Hematopoietic multipotent progenitor cell treated with erythropoietin and hydrocortisone succinate and interleukin-3 and kit ligand, for 6 days (in vitro differentiated cells): ENCODE results near the gene NNAT.

Source experiments
- DNase-seq: peaks from one replicate; pipeline ENCODE4 v3.0.0-alpha.2; 2015

Gene NNAT

DNA sequence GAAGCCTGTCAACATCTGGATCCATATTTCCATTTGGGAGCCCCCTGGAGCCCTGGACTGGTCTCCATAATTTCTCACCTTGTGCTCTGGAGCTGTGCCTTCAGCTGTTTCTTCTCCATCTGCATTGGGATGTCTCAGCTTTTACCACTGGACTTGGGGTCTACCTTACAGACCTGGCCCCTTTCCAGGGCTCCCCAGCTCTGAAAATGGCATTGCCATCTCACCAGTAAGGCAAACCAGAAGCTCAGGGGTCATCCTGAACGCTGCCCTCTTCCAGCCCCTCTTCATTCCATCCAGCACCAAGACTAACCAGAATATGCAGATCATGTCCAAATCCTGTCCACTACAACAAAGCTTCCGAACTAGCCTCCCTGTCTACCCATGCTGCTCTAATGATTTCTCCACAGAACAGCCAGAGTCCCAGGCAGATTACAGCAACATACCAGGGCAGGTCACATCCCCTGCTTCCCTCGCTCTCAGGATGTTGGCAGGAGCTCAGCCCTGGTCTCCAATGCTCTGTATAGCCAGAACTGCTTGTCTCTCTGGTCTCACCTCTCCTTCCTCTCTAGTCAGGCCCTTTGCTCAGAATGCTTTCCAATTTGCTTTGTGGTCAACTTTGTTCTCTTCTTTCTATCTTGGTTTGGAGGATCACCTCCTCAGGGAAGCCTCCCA, 17.7 kb upstream of the NNAT start:
- no peak for DNase-seq

DNA sequence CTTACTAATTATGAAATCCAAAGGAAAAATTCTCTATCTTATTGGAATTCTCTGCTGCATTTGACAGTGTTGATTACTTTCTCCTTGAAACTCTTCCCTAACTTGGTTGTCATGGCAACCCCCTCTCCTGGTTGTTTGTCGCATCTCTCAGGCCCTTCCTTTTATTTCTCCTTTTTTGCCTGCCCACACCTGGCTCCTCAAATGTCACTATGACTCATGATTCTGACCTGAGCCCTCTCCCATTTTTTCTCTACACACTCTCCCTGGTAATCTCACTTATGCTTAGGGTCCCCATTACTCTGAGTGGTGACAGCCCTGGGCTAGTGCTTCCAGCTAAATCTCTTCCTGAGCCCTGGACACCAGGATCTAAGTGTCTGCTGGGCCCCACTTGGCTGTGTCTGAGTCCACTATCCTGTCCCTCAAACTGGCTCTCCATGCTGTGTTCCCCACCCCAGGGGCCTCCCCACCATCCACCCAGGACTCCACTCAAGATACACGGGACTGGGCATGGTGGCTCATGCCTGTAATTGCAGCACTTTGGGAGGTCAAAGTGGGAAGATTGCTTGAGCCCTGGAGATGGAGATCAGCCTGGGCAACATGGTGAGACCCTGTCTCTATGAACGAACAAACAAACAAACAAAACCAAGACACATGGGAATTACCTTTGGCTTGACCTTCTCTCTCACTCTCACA, 16.5 kb upstream of the NNAT start:
- no peak for DNase-seq

DNA sequence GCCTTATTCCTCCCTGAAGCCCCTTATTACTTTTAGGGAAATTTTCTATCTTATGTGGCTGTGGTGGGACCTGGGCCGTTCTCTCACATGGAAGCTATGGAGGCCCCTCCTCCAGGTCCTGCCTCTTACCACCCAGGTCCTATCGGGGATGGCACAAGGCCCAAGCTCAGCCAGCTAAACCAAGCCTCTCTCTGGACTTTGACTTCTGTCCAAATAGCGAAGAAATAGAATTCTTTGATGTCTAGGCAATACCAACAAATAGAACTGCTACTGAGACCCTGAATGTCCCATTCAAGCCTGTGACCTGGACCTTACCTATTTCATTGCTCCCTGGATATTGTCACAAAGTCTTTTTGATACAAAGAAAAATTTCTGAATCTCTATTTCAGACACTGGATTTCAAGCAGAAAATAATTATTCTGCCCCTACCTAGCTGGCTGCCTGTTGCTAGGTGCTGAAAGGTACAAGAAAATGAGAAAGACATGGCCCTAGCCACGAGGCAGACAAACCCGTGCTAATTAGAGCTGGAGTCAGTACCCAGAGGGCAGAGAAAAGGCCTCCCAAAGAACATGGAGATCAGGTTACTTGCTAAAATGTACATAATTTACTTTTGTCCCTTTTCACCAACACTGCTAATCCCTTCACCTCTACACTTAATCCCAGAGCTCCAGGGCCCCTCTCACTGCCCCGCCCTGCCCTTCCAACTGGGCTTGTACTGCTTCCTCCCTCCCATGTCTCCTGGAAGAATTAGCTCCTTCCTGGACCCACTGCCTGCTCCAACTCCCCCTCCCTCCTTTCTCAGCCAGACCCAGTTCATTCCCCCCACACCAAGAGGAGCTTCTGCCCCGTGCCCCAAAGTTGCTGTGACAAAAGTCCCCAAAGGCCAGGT, 15.5 kb upstream of the NNAT start:
- no peak for DNase-seq

DNA sequence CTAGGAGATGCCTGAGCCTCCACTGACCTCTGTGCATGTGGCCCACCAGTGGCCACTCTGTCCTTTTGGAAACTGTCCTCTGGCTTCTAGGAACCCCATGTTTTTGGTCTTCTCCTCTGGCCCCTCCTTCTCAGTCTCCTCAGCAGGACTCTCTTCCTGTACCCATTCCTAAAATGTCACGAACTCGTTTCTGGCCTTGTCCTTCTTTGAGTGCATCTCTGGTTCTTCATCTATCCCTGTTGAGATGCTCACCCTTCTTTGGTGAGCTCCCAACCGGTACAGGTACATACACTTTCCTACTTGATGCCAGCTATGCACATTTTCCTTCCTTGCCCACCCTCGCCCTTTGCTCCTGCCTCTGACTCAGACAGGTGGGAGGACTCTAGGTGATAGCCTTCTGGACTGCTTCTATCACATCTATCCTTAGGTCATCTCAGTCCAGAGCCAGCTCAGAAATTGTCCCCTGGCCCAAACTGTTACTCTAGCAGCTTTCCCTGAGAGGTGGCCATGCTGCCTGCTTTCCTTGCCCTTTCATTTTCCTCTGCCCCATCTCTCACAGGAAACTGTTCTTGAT, 14.8 kb upstream of the NNAT start:
- DNase-seq: no peak

DNA sequence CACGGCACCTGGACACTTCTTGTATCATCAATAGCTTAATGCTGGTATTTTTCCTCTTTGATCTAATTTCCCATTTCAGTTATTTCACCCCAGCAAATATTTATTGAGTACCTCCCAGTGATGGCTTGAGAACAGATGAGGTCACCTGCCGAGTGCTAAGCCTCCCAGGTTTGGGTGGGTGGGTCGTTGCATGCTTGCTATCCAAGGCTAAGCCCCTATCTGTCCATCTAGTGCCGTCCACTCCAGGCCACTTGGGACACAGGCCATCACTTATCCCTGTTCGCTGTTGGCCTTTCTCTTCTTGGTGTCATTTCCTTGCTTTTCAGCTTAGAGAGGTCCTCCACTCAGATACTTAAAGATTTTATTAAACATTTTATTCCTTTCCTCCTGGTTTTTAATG, 10.8 kb upstream of the NNAT start:
- DNase-seq: no peak

DNA sequence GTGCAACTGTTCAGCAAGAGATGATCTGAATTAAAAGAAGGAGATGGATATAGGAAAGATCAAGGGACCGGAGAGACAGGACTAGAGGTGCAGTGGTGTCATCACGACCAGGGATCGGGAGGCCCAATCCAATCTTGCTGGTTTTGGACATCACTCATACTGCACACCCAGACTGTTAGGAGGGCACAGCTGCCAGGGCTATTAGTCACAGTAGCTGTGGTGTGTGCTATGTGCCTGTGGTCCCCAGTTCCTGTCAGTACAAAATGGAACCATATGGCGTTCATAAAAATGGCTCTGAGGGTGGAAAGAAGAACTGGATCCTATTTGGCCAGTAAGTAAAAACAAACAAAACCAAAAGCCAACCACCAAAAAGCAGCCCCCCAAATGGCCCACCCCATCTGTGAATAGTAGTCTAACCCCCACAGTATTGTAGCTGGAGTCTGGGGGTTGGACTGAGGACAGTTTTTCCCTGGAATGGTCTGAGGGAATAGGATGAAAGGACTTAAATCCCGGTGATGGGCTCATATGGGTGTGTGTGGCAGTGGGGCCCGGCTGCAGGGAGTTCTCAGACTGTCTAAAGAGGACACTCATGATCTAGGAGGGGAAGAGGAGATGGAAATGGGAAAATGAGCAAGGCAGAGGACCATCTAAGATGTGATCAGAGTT, 9.3 kb upstream of the NNAT start:
- DNase-seq: no peak

DNA sequence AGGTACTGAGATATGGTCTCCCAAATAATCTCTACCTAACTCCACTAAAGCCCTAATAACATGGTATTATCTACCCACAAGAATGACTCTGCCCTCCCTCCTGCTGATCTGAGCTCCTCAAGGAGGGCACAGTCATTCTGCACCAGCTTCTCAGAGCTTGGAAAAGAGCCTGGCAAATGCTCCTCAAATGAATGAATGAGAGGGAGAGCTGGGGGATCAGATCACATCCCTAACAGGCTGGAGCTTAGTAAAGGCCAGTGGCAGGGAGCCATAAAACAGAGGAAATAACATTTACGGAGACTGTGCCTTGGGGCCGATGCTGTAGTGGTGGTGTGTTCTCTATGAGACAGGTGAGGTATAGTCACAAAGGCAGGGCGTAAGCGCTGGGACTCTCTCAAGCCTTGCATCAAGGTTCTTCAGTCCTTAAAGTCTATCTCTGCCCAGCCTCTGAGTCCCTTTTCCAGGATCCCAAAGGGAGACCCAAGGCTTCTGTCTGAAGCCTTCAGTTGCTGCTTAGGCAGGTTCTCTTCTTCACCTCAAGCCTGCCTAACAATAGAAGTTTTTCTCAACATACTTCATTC, 7.2 kb upstream of the NNAT start:
- DNase-seq: no peak

DNA sequence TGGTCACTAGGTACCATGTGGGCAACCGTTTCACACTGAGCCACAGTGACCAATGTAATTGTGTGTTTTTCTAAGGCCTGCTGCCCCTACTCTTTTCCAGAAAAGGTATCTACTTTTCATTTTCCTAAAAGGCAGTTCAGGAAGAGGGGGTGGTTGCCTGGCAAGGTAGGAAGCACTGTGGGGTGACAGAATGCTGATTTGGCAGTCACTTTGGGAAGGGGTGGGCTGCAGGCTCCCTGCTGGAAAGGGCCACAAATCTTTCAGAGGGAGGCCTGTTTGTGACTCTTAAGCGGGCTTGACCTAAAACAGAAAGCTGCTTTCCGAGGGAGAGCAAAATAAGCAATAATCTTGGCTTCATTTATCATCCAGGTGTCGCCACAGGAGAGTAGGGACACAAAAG, 5.2 kb upstream of the NNAT start:
- no peak for DNase-seq

DNA sequence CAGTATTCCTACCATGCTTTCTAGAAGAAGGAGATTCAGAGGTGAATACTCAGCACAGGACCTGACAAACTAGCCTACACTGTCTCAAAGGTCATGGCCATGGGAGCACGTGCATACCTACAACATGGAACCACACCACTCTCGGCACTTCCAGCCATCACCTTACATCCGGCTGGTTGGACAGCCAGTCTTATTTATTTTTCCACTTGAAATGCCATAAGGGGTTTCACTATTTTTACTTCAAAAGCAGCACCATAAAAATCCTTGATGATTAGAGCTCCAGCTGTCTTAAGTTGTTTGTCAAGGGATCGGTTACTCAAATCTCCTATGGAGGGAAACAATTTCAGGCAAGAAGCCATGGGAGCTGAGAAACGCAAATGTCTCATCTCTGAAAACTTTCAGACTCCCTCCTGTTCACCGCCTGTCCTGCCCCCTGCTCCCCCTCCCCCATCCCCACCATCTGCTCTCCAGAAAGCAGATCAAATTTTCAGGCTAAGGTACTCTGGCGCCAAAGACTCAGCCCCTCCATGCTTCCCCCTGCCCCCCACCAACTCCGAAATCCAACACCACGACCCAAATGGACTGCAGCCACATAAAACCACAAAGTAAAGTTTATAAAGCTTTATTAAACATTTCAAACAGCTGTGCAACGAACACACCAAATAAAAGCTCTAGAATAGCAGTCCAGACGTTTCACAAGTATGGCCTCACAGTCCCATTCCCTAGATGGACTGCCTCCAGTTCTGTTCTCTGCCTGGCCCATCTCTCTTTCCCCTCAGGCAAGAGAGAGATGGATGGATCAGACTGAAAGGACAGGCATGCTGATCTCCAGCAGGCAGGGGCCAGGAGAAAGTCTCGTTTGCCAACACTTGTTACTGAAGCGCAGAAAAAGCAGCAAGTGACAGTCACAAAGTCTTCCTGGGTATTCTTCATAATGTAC, 4.0 kb upstream of the NNAT start:
- DNase-seq: no peak

DNA sequence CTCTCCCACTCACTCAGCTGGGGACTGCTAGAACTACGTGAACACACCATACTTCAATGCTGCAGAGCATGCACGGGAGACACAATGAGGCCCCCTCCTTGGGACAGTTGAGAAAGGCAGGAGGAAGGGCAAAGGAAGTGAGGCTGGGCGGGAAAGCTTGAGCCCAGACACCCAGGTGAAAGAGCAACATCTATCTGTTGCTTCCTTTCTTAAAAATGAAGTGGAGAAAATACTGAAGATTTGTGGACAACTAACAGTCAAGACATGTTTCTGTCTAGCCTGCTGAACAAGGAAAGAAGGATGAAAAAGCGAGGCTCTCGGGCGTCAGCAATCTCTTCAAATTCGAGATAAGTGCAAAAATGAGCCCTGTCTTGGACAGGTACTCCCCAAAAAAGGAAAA, 3.0 kb upstream of the NNAT start:
- DNase-seq: no peak

DNA sequence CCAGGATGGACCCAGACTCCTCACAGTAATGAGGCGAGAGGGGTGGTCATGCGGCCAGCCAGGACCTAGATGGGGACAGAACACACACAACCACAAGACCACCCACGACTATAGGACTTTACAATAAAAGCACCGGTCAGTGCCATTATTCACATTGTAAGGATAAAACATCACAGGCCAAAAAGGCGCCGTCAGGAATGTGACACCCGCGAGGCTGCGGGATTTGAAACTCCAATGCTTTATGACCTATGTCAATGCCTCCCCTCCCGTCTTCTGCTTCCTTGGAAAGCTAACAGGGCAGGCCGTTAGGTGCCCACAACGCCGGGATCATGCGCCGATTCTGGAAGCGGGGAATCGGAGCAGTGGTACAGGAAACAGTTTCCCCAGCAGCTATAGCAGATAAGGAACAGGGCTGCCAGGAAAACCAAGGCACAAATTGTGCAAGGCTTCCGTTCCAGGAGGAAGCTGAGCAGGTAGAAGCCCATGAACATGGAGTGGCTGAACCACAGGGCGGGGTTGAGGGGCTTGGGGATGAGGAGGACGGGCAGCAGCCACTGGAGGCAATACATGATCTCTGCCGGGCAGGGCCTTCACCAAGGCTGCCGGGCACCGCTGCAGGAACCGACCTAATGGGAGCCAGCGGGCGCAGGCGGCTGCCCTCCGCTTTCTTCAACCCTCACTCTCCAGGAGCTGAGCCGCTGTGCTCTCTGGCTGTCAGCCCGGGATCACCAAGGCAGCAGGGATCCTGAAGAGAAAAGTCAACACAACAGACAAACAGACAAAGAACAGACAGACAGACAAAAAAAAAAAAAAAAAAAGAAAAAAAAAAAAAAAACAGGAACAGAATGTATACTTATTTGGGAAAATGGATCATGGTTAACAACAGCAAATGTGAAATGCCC, 2.2 kb upstream of the NNAT start:
- no peak for DNase-seq

DNA sequence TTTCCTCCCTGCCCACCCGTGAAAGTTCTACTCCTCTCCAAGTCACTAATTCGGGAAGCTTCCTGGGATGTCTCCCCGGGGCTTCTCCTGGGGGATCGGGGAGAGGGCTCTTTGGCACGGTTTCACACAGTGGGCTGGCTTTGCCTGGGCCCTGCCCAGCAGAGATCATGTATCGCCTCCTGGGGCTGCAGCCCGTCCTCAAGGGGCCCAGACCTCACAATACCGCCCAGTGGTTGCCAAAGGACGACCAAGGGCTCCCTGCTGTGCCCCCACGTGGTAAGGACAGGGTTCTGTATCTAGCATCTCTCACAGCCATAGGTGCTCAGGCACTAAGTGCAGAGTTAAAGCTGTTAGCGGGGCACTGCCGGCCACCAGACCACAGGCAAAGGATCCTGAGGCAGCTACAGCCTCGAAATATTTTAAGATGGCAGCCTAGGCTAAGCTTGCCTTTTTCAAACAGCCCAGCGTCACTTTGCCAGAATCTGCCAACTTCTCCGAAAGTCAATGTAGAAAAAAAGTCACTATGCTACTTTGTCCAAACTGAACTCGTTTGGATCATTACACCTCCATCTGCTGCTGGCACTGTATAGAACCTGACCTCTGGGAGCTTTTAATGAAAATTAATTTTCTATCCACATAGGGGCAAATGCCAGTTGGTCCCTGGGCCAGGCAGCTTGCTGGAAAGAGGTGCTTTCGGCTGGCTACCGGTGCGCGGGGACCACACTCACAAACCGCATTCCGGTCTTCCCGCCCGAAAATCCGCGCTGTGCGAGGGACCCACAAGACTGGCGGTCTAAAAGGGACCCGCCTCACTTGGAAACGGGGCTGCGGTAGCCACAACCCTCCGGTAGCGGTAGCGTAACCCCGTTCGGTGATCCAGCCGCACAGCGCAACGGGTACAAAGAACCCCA, 1.3 kb upstream of the NNAT start:
- peak; percentile 14 for DNase-seq

DNA sequence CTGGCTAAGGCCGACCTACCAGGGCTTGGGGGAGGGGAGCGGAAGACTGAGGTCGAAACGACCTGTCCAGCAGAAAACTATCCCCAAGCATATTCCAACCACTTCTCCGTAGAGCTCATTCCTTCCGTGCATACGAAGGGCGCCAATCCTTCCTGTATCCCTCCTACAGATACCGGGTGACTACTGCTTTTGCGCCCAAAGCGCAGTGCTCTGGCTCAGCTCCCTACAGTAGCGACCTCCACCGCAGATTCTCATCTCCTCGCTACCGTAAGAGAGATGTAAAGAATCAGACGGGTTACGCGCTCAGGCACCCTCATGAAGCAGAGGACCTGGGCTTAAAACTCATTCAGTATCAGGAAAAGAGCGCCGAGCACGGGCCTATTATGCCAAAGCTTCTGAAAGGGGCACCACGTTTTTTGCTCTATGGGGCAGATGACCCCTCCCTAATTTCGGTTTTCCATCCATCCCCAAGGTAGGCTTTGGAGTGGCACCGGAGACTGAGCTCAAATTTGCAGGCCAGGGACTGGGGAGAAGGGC, 563 bp upstream of the NNAT start:
- DNase-seq: peak; percentile 13

DNA sequence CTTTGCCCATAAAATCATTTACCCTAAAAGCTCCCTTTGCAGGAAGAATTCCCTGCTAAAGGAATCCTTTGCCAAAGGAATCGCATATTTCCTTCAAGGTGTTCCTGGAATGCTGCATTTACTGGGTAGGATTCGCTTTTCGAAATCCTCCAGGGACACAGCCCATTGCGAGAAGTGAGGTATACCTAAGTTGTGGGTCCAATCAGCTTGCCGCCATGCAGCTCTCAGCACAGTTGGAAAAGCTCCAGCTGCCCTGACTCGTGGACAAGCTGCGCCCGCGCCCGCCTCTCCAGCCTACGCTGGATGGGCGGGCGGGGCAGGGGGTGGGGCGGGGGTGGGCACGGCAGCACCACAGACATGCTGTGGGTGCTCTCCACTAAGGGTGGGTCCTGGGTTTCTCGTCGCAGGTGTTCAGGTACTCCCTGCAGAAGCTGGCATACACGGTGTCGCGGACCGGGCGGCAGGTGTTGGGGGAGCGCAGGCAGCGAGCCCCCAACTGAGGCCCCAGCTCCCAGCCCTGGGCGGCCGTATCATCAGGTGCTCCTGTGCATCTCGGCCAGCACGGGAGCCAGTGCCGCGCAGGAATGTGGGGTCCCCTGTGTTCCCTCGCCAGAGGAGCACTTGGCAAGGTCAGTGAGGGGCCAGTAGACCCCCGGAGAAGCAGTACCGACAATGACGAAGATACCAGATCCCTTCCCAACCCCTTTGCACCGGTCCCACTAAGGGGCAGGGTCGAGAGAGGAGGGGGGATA, 1.4 kb downstream of the NNAT start:
- DNase-seq: peak; percentile 64

DNA sequence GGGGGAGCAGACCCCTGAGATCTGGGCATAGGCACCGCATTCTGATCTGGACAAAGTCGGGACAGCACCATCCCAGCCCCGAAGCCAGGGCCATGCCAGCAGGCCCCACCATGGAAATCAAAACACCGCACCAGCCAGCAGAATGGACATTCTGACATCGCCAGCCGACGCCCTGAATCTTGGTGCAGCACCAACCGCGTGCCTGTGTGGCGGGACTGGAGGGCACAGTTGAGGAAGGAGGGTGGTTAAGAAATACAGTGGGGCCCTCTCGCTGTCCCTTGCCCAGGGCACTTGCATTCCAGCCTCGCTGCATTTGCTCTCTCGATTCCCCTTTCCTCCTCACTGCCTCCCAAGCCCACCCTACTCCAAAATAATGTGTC, 2.0 kb downstream of the NNAT start:
- DNase-seq: peak; percentile 10

DNA sequence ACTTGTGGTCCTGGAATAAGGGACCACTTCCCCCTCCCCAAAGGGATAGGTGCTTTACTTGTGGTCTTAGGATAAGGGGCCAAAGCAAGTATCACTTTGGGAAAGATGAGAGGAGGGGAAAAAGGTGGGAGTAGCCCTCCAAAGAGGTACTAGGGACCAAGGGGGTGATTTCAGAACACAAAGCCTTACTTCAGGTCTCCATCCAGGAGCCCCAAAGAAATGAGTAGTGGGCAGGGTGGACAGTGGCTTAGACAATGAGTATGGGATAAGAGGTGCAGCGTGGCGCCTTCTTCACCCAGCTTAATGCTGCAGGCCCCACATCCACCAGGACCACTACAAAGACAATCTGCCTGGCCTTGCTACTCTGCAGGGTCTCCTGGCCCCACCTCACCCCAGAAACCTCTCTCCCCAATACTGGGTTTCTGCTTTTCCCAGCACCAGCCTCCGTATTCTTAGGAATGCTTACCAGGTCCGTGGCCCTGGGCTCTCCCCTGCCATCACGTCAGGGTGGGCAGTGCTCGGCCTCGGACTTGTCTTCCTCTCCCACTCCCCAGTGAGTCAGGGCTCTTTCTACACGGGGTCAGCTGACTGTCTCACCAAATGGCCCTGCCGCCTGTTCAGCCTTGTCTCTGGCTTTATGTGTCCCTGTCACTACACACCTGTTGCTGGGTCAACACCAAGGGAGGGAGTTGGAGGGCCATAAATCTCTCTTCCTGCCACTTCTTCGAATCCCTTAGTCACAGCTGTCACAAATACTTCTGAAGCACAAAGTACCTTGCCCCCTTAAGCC, 3.1 kb downstream of the NNAT start:
- DNase-seq: no peak
